SK-N-SH (cell line): ENCODE measurements around the gene CCDC88B.

Source experiments
- CTCF ChIP-seq: fragments of 200-600 bp; sonication (generic); IDR thresholded peaks from 2 replicates; pipeline ENCODE4 v1.6.1; 2017; ENCODE audit warnings: antibody characterized with exemption, mild to moderate bottlenecking, moderate library complexity
- ELF1 ChIP-seq: IDR thresholded peaks from 2 replicates; pipeline ENCODE4 v1.4.0; 2012
- RAD21 ChIP-seq: IDR thresholded peaks from 2 replicates; pipeline ENCODE4 v1.6.1; 2012; ENCODE audit warnings: mild to moderate bottlenecking, low read length
- RFX5 ChIP-seq: IDR thresholded peaks from 2 replicates; pipeline ENCODE4 v1.6.1; 2012; ENCODE audit warnings: mild to moderate bottlenecking, improper control_type of control experiment, low read length
- TCF12 ChIP-seq: IDR thresholded peaks from 2 replicates; pipeline ENCODE4 v1.4.0; 2012
- USF2 ChIP-seq: fragments of 150-350 bp; IDR thresholded peaks from 2 replicates; pipeline ENCODE4 v1.6.1; 2017; ENCODE audit warnings: antibody characterized with exemption, low read length, low read depth, borderline replicate concordance
- TF ChIP-seq, protein P1 (sequence below): IDR thresholded peaks from 2 replicates; pipeline ENCODE4 v1.6.1; 2012; ENCODE audit warnings: mild to moderate bottlenecking, low read depth, low read length, moderate library complexity

DNA sequence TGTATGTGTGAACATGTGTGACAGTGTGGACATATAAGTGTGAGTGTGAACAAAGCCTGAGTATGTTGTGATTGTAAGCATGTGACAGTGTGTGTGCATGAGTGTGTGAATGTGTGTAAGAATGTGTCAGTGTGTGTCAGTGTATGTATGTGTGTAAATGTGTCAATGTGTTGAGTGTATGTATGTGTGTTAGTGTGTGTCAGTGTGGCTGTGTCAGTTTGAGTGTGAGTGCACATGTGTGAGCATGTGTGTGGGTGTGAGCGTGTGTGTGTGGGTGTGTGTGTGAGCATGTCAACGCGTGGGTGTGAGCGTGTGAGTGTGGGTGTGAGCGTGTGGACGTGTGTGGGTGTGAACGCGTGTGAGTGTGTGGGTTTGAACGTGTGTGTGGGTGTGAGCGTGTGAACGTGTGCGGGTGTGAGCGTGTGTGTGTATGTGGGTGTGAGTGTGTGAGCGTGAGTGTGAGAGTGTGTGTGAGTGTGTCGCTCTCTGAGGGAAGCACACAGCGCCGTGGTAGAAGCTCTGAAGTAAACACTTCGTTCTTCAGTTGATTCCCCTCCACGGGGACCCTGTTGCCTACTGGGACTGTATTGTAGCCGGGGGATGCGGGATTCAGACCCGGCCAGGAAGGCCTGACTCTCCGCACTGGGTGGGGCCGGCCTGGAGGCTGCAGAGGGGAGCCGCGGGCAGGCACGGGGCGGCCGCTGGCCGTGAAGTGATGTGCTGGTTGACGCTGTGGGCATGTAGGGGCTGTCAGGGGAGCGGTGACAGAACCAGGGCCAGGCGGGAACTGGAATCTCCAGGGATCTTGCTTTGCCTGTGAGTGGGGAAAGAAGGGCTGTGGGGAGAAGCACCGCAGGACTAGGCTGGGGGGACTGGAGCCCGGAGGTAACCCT is 40.1 kb downstream of the CCDC88B start:
- TF ChIP-seq, protein P1, sequence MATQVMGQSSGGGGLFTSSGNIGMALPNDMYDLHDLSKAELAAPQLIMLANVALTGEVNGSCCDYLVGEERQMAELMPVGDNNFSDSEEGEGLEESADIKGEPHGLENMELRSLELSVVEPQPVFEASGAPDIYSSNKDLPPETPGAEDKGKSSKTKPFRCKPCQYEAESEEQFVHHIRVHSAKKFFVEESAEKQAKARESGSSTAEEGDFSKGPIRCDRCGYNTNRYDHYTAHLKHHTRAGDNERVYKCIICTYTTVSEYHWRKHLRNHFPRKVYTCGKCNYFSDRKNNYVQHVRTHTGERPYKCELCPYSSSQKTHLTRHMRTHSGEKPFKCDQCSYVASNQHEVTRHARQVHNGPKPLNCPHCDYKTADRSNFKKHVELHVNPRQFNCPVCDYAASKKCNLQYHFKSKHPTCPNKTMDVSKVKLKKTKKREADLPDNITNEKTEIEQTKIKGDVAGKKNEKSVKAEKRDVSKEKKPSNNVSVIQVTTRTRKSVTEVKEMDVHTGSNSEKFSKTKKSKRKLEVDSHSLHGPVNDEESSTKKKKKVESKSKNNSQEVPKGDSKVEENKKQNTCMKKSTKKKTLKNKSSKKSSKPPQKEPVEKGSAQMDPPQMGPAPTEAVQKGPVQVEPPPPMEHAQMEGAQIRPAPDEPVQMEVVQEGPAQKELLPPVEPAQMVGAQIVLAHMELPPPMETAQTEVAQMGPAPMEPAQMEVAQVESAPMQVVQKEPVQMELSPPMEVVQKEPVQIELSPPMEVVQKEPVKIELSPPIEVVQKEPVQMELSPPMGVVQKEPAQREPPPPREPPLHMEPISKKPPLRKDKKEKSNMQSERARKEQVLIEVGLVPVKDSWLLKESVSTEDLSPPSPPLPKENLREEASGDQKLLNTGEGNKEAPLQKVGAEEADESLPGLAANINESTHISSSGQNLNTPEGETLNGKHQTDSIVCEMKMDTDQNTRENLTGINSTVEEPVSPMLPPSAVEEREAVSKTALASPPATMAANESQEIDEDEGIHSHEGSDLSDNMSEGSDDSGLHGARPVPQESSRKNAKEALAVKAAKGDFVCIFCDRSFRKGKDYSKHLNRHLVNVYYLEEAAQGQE, result no peak
- TF ChIP-seq RAD21, result no peak
- no peak for TF ChIP-seq CTCF
- TF ChIP-seq RFX5, result no peak
- no peak for TF ChIP-seq USF2
- no peak for TF ChIP-seq ELF1
- TF ChIP-seq TCF12, result no peak
